HAP-1 (cell line): ENCODE results near the gene CHST14.
A peak's percentile ranks its signal among the peaks of the same experiment; 100 is the strongest.

Experiments used
- DNase-seq, 2 experiments: peaks; one replicate each; pipeline ENCODE4 v3.0.0-alpha.2; 2016 to 2020; ENCODE audit warnings: low spot score in 2 of 2
- H3K27me3 ChIP-seq: fragments of 250-450 bp; sonication (Bioruptor Pico); 2 replicates; pipeline ENCODE4 v1.5.1; 2020; ENCODE audit warnings: low read depth, mild to moderate bottlenecking, moderate library complexity
- H3K36me3 ChIP-seq: fragments of 250-450 bp; sonication (Bioruptor Pico); replicated peaks from 2 replicates; pipeline ENCODE4 v1.5.1; 2020; ENCODE audit warnings: mild to moderate bottlenecking
- H3K4me1 ChIP-seq: fragments of 250-450 bp; sonication (Bioruptor Pico); 2 replicates; pipeline ENCODE4 v1.5.1; 2020; ENCODE audit warnings: mild to moderate bottlenecking
- H3K4me3 ChIP-seq: fragments of 250-450 bp; sonication (Bioruptor Pico); 2 replicates; pipeline ENCODE4 v1.5.1; 2020; ENCODE audit warnings: mild to moderate bottlenecking, moderate library complexity
- H3K9me3 ChIP-seq: fragments of 250-450 bp; sonication (Bioruptor Pico); 2 replicates; pipeline ENCODE4 v1.5.1; 2020; ENCODE audit warnings: mild to moderate bottlenecking, moderate library complexity
- in situ Hi-C: fragments of 300-500 bp; cut with MboI; formaldehyde crosslinking; loops from 3 replicates; pipeline ENCODE4 v1.14.3; 2020; ENCODE audit warnings: low sequenced_read_pairs, inconsistent platforms, mixed read lengths

The CHST14 gene

DNA sequence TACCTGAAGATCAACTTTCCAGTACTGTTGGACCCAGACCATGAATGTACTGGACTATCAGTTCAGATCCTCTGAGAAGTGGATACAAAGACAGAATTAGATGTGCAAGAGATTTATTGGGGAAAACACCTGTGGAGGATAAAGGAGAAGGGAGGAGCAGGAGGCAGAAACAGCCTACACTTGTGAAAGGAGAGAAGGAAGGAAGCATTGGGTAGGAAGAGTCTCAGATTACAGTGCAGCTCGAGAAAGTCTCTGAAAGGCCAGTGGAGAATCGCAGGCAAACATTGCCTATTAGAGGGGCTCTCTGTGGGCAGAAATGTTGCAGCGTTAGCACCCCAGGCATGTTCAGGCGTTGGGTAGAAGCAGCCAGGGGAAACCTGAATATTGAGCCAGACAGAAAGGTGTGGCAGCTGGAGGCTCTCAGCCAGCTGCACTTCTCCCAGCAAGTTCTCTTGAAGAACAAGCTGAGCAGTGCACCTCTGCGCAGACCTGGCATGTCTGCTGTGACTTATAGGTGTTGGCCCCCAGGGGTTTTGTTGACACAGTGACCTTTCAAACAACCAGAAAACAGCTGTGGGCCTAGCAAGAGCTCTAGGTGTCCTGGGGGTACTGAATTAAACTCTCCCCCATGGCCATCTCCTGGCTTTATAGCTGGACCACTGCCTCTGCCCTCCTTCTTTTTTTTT is 7.0 kb downstream of the CHST14 start:
- no peak for DNase-seq
- no peaks in the 10 kb centered on the region; the same call in 1 of the 2 replicates for H3K36me3 ChIP-seq

DNA sequence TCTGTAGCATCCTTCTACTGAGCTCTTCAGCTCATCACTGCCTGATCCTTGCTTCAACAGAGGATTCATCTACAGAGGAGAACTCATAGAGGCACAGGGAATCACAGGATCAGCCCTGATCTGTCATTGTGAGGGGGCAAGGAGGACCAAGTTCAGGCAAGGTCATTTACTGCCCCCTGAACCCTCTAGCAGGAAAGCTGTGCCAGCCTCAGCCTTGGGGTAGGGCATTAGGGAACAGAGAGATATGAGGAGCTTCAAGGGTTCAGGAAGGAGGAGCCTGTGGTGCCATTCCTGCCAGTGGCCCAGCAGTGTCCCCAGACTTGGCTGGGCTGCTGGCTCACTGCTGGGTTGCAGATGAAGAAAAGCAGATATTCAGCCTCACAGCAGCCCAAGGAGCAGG is 8.2 kb downstream of the CHST14 start:
- Histone ChIP-seq H3K4me1 (peaks cover 22% of the 10 kb centered on the region), H3K4me3 (no peak overlapping the region), H3K27me3 (no peaks in the 10 kb centered on the region), H3K9me3 (no peaks in the 10 kb centered on the region), H3K36me3 (no peaks in the 10 kb centered on the region)
- DNase-seq: no peak
- in situ Hi-C loops: no loop called here

More for the DNA sequence above, 7.0 kb downstream of the CHST14 start:
- Histone ChIP-seq H3K9me3 (no peaks in the 10 kb centered on the region), H3K4me3 (no peak overlapping the region), H3K27me3 (no peaks in the 10 kb centered on the region), H3K4me1 (peaks cover 22% of the 10 kb centered on the region)
- in situ Hi-C loops: no loop called here

DNA sequence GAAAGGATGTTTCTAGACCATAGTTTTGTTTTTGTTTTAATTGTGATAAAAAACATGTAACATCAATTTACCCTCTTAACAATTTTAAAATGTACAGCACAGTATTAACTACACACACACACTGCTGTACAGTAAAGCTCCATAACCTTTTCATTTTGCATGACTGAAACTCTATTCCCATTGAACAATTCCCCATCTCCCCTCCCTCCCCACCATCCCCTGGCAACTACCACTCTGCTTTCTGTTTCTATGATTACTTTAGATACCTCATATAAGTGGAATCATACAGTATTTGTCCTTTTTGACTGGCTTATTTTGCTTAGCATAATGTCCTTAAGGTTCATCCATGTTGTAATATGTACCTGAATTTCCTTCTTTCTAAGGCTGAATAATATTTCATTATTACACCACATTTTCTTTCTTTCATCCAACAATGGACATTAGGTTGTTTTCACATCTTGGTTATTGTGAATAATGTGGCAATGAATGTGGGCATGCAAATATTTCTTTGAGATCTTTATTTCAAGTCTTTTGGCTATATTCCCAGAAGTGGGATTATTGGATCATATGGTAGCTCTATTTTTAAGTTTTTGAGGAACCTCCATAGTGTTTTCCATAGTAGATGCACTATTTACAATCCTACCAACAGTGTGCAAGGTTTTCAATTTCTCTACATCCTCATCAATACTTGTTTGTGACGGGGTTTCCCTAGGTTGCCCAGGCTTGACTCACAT is 10.7 kb downstream of the CHST14 start:
- in situ Hi-C loops: no loop called here
- DNase-seq: peak; percentile 60 to 74

DNA sequence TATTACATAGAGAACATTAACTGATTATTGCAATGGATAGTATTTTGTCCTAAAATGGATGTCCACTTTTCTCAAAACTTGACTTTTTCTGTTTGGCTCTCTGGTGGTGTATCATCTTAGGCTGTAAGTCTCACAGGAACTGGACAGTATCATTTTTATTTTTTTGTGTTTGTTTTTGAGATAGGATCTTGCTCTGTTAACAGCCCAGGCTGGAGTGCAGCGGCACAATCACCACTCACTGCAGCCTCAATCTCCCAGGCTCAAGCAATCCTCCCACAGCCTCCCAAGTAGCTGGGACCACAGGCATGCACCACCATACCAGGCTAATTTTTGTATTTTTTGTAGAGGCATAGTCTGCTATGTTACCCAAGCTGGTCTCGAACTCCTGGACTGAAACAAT is 13.1 kb downstream of the CHST14 start:
- Histone ChIP-seq H3K4me3 (no peak overlapping the region), H3K27me3 (no peaks in the 10 kb centered on the region), H3K36me3 (no peaks in the 10 kb centered on the region), H3K9me3 (no peaks in the 10 kb centered on the region), H3K4me1 (peaks cover 22% of the 10 kb centered on the region)
- DNase-seq: no peak
- in situ Hi-C loops: no loop called here

More for the DNA sequence above, 10.7 kb downstream of the CHST14 start:
- Histone ChIP-seq H3K27me3 (no peaks in the 10 kb centered on the region), H3K9me3 (no peaks in the 10 kb centered on the region), H3K4me3 (no peak overlapping the region), H3K4me1 (peaks cover 22% of the 10 kb centered on the region), H3K36me3 (no peaks in the 10 kb centered on the region)

DNA sequence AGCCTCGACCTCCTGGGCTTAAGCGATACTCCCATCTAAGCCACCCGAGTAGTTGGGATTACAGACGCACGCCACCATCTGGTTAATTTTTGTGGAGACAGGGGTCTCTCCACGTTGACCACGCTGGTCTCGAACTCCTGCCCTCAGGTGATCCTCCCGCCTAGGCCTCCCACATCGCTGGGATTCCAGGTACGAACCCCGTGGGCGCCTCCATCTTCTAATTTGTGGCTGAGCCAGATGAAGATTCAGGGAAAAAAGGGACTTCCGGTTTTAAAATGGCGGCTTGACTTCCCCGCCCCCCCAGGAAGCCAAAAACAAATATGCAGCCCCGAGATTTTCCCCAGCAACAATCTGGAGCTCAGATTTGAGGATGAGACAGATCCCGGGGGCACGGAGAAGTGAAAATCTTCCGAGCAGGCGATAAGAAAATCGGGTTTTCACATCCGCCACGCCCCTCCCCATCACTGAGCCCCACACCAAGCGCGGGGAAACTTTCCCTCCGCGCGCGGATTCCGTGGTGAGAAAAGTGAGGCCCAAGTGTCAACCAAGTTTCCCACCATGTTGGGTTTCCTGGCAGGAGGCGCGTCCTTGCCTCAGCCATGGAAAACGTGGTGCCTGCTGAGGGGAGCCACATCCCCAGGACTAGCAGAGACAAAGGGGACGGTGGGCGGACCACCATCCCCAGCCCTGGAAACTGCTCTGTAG is 15.4 kb downstream of the CHST14 start:
- no peaks in the 10 kb centered on the region for H3K27me3 ChIP-seq
- no peaks in the 10 kb centered on the region for H3K9me3 ChIP-seq
- in situ Hi-C loops: no loop called here
- no peaks in the 10 kb centered on the region for H3K36me3 ChIP-seq
- no peak for DNase-seq
- peaks cover 14% of the 10 kb centered on the region for H3K4me1 ChIP-seq
- no peak overlapping the region for H3K4me3 ChIP-seq

DNA sequence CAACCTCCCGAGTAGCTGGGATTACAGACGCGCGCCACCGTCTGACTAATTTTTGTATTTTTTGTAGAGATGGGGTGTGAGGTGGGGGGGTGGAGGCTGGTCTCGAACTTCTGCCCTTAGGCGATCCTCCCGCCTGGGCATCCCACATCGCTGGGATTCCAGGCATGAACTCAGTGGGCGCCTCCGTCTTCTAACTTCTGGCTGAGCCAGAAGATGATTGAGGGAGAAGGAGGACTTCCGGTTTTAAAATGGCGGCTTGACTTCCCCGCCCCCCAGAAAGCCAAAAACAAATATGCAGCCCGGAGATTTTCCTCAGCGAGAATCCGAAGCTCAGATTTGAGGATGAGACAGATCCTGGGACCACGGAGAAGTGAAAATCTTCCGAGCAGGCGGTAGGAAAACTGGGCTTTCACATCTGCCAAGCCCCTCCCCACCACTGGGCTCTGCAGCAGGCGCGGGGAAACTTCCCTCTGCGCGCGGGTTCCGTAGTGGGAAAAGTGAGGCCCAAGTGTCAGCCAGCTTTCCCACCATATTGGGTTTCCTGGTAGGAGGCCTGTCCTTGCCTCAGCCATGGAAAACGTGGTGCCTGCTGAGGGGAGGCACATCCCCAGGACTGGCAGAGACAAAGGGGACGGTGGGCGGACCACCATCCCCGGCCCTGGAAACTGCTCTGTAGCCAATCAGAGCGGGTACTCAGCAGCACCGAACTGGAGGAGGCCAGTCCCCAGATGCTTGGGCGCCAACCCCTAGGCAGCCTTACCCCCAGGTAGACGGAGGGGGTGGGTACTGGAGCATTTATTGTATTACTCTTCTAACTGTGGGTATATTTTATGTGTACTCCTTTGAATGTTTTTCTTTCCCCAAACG is 17.3 kb downstream of the CHST14 start:
- no peaks in the 10 kb centered on the region for H3K27me3 ChIP-seq
- no peak overlapping the region for H3K4me3 ChIP-seq
- no peaks in the 10 kb centered on the region for H3K9me3 ChIP-seq
- H3K36me3 ChIP-seq: no peaks in the 10 kb centered on the region
- in situ Hi-C loops: no loop called here
- H3K4me1 ChIP-seq: no peaks in the 10 kb centered on the region
- DNase-seq: no peak

DNA sequence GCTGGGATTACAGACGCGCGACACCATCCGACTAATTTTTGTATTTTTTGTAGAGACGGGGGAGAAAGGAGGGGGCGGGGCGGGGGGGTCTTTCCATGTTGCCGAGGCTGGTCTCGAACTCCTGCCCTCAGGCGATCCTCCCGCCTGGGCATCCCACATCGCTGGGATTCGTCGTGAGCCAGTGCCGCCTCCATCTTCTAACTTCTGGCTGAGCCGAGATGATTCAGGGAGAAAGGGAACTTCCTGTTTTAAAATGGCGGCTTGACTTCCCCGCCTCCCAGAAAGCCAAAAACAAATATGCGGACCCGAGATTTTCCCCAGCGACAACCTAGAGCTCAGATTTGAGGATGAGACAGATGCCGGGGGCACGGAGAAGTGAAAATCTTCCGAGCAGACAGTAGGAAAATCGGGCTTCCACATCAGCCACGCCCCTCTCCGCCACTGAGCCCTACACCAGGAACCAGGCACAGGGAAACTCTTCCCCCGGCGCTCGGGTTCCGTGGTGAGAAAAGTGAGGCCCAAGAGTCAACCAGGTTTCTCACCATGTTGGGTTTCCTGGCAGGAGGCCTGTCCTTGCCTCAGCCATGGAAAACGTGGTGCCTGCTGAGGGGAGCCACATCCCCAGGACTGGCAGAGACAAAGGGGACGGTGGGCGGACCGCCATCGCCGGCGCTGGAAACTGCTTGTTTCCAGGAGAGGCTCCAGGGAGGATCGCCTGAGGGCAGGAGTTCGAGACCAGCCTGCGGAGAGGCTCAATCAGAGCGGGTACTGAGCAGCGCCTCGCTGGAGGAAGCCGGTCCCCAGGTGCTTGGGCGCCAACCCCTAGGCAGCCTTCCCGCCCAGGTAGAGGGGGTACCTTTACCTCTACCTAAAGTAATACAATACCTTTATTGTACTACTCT is 18.7 kb downstream of the CHST14 start:
- H3K4me1 ChIP-seq: no peaks in the 10 kb centered on the region
- no peak overlapping the region for H3K4me3 ChIP-seq
- in situ Hi-C loops: no loop called here
- no peak for DNase-seq
- no peaks in the 10 kb centered on the region for H3K27me3 ChIP-seq
- H3K36me3 ChIP-seq: no peaks in the 10 kb centered on the region
- H3K9me3 ChIP-seq: no peaks in the 10 kb centered on the region

DNA sequence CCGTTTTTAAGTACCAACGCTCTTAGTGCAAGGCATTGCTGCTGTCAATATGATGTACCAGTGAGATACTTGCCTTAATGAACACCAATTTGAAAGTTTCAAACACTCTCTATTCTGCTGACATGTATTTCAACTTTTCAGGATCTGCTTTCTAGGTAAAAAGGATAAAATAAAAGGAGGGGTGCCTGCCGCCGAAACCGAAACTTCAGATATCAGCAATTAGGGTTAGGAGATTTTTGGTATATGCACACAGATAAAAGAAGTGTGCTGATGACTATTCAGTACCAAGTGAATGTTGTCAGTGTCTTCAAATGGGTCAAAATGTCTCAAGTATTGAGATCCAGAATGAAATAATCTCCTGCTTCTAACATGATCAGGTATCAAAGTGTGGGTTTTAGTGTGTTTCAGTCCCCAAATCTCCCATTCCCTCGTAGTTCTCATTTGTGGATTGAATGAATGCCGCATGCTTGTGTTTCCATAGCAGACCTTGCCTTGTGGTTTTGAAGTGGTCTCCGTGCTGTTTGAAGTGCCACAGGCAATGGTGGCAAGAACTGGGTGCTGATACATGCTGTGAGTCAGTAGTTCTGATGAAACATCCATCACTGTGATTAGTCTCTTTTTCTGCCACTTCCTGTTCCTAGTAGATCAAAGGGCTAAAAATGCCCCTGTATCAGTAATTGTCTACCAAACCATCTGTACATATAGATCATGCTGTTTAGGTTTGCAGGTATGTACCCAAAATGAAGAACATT is 22.5 kb downstream of the CHST14 start:
- no peaks in the 10 kb centered on the region for H3K9me3 ChIP-seq
- in situ Hi-C loops: no loop called here
- no peaks in the 10 kb centered on the region for H3K36me3 ChIP-seq
- no peak overlapping the region for H3K4me3 ChIP-seq
- H3K27me3 ChIP-seq: no peaks in the 10 kb centered on the region
- no peaks in the 10 kb centered on the region for H3K4me1 ChIP-seq
- DNase-seq: no peak

DNA sequence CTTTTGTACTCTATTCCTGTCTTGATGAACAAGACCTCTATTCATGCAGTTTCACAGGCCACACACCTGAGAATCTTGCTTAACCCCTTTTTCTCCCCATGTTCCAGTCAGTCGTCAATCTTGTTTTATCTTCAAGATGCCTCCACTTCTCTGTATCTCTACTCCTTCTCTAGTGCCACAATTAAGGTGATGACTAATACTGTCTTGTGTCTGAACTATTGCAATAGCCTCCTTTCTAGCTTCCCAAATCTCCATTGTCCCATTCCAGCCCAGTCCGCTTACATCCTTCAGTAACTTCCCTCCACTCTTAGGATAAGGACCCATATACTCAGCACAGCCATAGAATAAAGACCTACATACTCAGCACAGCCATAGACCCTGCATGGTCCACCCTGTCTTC is 24.7 kb downstream of the CHST14 start:
- H3K9me3 ChIP-seq: no peaks in the 10 kb centered on the region
- H3K4me3 ChIP-seq: no peak overlapping the region
- no peaks in the 10 kb centered on the region for H3K27me3 ChIP-seq
- DNase-seq: no peak
- in situ Hi-C loops: no loop called here
- H3K4me1 ChIP-seq: peaks cover 5% of the 10 kb centered on the region
- no peaks in the 10 kb centered on the region for H3K36me3 ChIP-seq

DNA sequence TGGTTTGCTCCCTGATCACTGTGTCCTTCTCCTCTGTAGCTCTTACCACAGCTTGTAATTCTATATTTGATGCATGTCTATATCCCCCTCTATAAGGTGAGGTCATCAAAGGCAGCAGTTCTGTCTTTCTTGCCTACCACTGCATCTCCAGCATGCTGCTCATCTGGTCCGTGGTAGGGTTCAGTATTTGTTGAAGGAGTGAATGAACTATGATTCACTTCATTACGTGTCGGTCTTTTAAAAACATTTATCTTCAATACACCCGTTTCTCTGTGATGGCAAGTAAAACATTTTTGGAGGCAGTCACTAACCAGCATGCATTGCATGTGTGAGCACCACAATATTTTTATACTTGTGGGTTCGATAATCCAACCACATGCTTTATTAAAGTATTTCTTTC is 27.6 kb downstream of the CHST14 start:
- Histone ChIP-seq H3K4me3 (no peak overlapping the region), H3K9me3 (no peaks in the 10 kb centered on the region), H3K4me1 (peaks cover 15% of the 10 kb centered on the region), H3K27me3 (no peaks in the 10 kb centered on the region), H3K36me3 (no peaks in the 10 kb centered on the region)
- no peak for DNase-seq
- in situ Hi-C loops: no loop called here

DNA sequence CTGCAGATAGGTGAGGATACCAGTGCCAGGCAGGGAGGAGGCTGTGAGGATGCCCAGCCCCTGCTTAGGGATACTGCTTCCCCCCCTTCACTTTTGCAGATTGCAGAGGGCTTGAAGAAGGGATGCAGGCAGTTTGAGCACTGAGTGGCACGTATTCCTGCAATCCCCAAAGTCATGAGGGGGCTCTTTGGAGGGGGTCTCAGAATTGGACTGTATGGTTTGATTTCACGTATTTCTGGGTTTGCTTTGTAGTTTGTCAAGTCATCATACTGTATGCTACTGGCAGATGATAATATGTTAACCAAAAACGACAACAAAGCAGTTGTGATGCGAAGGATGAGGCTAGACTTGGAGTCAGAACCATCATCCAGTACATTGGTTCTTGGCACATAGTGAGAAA is 28.1 kb downstream of the CHST14 start:
- no peaks in the 10 kb centered on the region for H3K27me3 ChIP-seq
- H3K4me1 ChIP-seq: peaks cover 15% of the 10 kb centered on the region
- H3K4me3 ChIP-seq: no peak overlapping the region
- DNase-seq: no peak
- H3K36me3 ChIP-seq: no peaks in the 10 kb centered on the region
- in situ Hi-C loops: no loop called here
- no peaks in the 10 kb centered on the region for H3K9me3 ChIP-seq

DNA sequence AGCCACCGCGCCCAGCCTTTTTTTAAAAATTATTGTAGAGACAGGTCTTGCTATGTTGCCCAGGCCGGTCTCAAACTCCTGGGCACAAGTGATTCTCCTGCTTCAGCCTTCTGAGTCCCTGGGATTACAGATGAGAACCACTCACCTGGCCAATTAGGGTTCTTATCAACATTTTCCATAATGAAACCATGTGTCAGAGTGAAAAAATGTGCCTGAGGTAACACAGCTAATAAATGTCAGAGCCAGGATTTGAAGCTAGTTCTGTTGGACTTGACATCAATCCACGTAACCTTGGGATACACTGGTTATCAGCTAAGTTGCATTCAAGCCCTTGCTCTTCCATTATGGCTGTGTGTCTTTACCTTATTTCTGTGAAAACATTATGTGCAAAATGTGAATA is 29.1 kb downstream of the CHST14 start:
- H3K9me3 ChIP-seq: no peaks in the 10 kb centered on the region
- H3K4me3 ChIP-seq: no peak overlapping the region
- H3K36me3 ChIP-seq: no peaks in the 10 kb centered on the region
- peaks cover 15% of the 10 kb centered on the region for H3K4me1 ChIP-seq
- in situ Hi-C loops: no loop called here
- no peaks in the 10 kb centered on the region for H3K27me3 ChIP-seq
- DNase-seq: no peak
